ACC112 (cell line): ENCODE results near the gene PHKB.
"Not testable (repeated sequence)": the region's sequence is repeated elsewhere in the genome, so short reads cannot be mapped to it uniquely, and the experiment has no call there.

ENCODE experiments used
- H2AFZ ChIP-seq: fragments of 200-600 bp; sonication (generic); one replicate; pipeline ENCODE4 v1.6.0; 2017; ENCODE audit warnings: antibody characterized with exemption, low read length; ENCODE audit not compliant: unreplicated experiment
- H3K27ac ChIP-seq: fragments of 200-600 bp; sonication (generic); 2 replicates; pipeline ENCODE4 v1.5.1; 2014; ENCODE audit warnings: low read depth, mild to moderate bottlenecking, antibody characterized with exemption, low read length, moderate library complexity
- H3K27me3 ChIP-seq: fragments of 200-600 bp; sonication (generic); 2 replicates; pipeline ENCODE4 v1.6.1; 2014; ENCODE audit warnings: mild to moderate bottlenecking, antibody characterized with exemption, low read length, moderate library complexity, mixed read lengths; ENCODE audit not compliant: insufficient read depth
- H3K36me3 ChIP-seq: fragments of 200-600 bp; sonication (generic); 2 replicates; pipeline ENCODE4 v1.6.1; 2016; ENCODE audit warnings: mild to moderate bottlenecking, antibody characterized with exemption, low read length, moderate library complexity, mixed read lengths; ENCODE audit not compliant: insufficient read depth
- H3K4me1 ChIP-seq: fragments of 200-600 bp; sonication (generic); one replicate; pipeline ENCODE4 v1.6.1; 2016; ENCODE audit warnings: low read length, mixed read lengths; ENCODE audit not compliant: insufficient read depth, unreplicated experiment, control insufficient read depth
- H3K4me3 ChIP-seq: fragments of 200-600 bp; sonication (generic); 2 replicates; pipeline ENCODE4 v1.5.1; 2014; ENCODE audit warnings: mild to moderate bottlenecking, low read depth, low read length
- H3K79me2 ChIP-seq: fragments of 200-600 bp; sonication (generic); one replicate; pipeline ENCODE4 v1.6.0; 2016; ENCODE audit warnings: low read length; ENCODE audit not compliant: control insufficient read depth, unreplicated experiment, insufficient read depth

The PHKB gene

DNA sequence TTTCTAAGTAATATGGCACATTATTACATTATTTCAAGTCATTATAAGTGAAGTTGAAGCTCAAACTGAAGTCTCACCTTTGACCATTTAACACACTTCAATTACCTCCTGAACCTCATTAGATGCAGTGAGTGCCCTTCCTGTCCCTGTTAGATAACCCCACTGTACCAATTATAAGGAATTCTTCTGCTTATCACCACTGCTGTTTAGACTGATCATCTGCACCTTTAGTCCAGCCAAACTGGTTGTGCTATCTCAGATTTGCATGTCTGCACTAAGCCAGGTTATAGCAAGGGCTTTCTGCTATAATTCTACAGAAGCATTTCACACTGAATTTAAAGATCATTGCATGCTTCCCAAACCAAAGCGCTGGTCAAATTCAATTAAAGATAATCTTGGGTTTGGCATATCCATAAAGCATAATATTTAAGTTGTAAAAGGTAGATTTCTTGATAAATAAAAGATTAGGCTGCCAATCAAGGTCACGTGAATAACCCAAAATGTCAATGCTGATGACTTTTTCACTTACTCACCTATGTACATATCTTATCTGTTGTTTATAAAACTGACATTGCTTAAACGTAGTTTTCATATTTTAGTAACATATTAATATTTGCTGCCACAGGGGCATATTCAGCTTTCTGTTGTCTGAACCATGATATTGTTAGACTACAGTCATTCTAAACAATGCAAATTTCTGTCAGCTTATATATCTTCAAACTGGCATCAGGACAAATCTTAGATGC lies 12.1 kb upstream of the PHKB start:
- Histone ChIP-seq H3K27ac (no peak overlapping the region), H3K27me3 (no peaks in the 10 kb centered on the region), H3K79me2 (peaks cover 2% of the 10 kb centered on the region), H3K4me3 (no peak overlapping the region), H3K36me3 (peaks cover 9% of the 10 kb centered on the region; the same call in 1 of the 2 replicates), H3K4me1 (no peaks in the 10 kb centered on the region), H2AFZ (no peak overlapping the region)

DNA sequence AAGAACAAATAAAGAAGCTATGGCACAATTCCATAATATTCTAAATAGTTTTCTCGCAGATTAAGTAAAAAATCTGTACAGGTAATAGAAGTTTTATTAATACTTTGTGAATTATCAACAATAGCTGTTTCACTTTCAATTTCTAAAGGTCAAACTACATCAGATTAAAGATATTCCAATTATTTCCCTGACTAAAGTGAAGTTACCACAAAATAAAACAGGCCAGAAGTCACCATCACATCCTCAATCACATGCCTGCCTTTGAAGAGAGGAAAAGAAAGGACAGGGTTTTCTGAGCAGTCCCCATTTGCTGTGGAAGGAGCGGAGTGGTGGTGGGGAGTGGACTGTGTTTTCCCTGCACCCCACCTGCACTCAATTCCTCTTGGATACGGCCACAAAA lies 11.3 kb upstream of the PHKB start:
- H3K4me3 ChIP-seq: no peak overlapping the region
- H2AFZ ChIP-seq: no peak overlapping the region
- H3K27ac ChIP-seq: no peak overlapping the region
- H3K4me1 ChIP-seq: no peaks in the 10 kb centered on the region
- peaks cover 9% of the 10 kb centered on the region; the same call in 1 of the 2 replicates for H3K36me3 ChIP-seq
- H3K79me2 ChIP-seq: peaks cover 2% of the 10 kb centered on the region
- H3K27me3 ChIP-seq: no peaks in the 10 kb centered on the region

DNA sequence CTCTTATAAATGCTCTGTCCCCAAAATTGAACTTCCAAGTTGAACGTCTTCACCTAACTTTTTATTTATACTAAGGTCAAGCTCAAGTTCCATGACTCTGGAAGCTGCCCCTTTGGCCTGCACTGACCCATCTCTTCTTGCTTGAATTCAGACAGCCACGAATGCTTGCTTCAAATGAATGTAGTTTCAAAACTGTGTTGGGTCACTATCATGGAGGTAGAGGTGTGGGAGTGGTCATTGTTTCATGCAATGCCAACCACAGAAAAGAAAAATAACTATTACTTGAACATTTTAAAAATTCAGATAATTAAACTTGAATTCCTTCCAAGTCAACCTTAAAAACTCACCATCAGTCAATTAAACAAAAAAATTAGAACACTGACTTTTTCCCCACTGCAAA lies 2.8 kb upstream of the PHKB start:
- Histone ChIP-seq H3K79me2 (peaks cover 29% of the 10 kb centered on the region), H2AFZ (no peak overlapping the region), H3K36me3 (peaks cover 8% of the 10 kb centered on the region; the same call in 1 of the 2 replicates)

GRCh38 chr16:47459603-47460002 lies 1.5 kb upstream of the PHKB start:
- H3K36me3 ChIP-seq: 0 out of 2 replicates have a peak, but pooled peaks cover 4% of the 10 kb centered on the region
- no peak overlapping the region for H2AFZ ChIP-seq
- no peak overlapping the region for H3K27ac ChIP-seq
- peaks cover 27% of the 10 kb centered on the region for H3K4me1 ChIP-seq
- peaks cover 39% of the 10 kb centered on the region for H3K79me2 ChIP-seq
- H3K27me3 ChIP-seq: no peaks in the 10 kb centered on the region
- H3K4me3 ChIP-seq: peak overlapping the region; percentile 93

More for the DNA sequence above, 2.8 kb upstream of the PHKB start:
- no peak overlapping the region for H3K4me3 ChIP-seq
- H3K27me3 ChIP-seq: no peaks in the 10 kb centered on the region
- H3K27ac ChIP-seq: no peak overlapping the region
- peaks cover 16% of the 10 kb centered on the region for H3K4me1 ChIP-seq

DNA sequence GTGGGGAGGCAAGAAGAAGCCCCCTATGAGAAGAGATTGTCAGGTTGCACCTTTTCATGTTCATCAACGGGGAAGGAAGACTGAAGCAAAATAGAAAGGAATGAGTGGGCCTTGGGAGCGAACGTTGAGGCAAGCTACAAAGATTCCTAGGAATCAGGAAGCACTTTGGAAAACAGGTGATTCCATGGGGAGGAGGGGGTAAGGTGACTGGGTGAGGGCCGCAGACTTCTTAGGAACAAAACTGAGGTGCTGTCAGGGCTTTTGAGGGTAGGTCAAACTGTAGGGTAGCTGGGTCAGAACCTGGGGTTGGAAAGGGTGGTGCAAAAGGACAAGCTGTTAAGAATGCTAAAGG lies 796 bp upstream of the PHKB start:
- Histone ChIP-seq H3K4me3 (peak overlapping the region; percentile 93), H3K27ac (peak overlapping the region; percentile 96; the same call in 1 of the 2 replicates), H2AFZ (peak overlapping the region; percentile 95), H3K36me3 (0 out of 2 replicates have a peak, but pooled peaks cover 4% of the 10 kb centered on the region), H3K4me1 (peaks cover 35% of the 10 kb centered on the region), H3K27me3 (no peaks in the 10 kb centered on the region), H3K79me2 (peaks cover 43% of the 10 kb centered on the region)

DNA sequence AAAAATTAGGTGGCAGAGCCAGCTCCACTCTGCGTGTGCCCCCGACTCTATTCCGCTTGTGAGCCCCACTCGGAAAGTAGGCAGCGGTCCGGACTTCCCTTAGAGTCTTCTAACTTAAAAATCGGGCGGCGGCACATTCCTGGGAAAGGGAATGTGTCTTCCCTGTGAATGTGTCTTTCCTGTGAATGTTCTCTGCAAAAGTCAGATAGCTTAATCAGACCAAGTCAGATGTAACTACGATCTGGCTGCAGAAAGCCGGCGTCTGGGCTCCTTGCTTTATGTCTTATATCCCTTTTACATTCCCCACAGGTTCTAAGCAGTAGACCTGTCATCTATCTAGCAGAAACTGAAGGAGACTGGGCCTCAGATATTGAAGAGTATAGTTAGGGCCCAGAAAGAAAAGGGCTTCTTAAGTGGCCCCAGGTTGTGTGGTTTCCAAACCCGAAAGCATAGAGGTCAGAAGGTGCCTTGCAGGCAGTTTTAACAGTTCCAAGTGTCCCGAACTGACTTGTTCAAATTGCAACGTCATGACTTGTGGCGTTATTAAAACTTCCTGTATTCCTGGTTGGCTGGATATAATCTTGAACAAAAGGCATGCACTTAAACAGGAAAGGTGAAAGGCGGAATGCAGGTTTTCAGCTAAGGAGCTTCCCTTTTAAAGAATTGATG lies 601 bp downstream of the PHKB start:
- Histone ChIP-seq H3K27ac (peak overlapping the region; percentile 96), H3K27me3 (no peaks in the 10 kb centered on the region), H3K36me3 (0 out of 2 replicates have a peak, but pooled peaks cover 4% of the 10 kb centered on the region), H3K4me3 (peak overlapping the region; percentile 93), H2AFZ (peak overlapping the region; percentile 95), H3K4me1 (peaks cover 38% of the 10 kb centered on the region), H3K79me2 (peaks cover 54% of the 10 kb centered on the region)

DNA sequence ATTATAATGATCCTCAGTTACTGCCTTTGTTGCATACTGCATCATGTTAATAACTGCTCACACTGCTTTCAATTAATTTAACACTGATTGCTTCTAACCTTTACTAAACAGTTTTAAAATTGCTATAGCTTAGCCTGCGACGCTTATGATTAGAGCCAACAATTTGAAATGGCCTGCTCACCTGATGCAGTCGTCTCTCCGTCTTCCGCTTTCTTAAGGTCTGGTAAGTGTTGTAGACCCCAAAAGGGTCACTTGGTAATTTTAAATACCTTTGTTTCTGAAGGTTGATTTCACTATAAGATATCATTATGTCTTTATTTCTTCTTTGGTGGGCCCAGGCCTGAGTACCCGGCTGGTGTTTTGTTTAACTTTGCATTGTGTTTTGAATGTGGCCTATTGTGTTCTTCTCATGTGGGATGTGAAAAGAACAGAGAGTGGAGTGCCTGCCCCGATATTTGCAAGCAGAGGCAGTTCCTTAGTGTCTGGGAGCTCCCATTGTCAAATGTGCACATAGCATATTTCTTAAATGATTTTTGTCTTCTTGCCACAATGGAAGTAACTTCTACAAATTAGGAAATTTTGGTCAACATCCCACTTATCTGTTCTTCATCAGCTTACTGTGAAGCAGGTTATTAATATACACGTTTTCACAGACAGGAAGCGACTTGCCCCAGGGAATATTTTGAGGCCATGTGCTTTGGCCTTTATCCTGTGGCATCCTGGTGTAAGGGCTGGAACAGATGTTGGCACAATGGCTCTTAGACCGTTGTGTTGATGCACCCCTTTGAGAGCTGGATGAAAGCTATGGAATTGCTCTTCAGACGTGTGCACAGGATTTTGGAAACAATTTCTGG lies 2.9 kb downstream of the PHKB start:
- no peak overlapping the region for H3K4me3 ChIP-seq
- H3K36me3 ChIP-seq: no peaks in the 10 kb centered on the region
- H2AFZ ChIP-seq: no peak overlapping the region
- peaks cover 38% of the 10 kb centered on the region for H3K4me1 ChIP-seq
- H3K27ac ChIP-seq: no peak overlapping the region
- H3K79me2 ChIP-seq: peaks cover 62% of the 10 kb centered on the region
- H3K27me3 ChIP-seq: no peaks in the 10 kb centered on the region

GRCh38 chr16:47465919-47466630 lies 4.9 kb downstream of the PHKB start:
- H3K4me1 ChIP-seq: peaks cover 29% of the 10 kb centered on the region
- H3K27ac ChIP-seq: no peak overlapping the region
- H3K4me3 ChIP-seq: no peak overlapping the region
- no peak overlapping the region for H2AFZ ChIP-seq
- no peaks in the 10 kb centered on the region for H3K27me3 ChIP-seq
- H3K36me3 ChIP-seq: no peaks in the 10 kb centered on the region
- H3K79me2 ChIP-seq: peaks cover 45% of the 10 kb centered on the region

- Histone ChIP-seq H3K4me1 (peaks cover 29% of the 10 kb centered on the region), H3K79me2 (peaks cover 41% of the 10 kb centered on the region)
Measured at GRCh38 chr16:47467501-47467900, 6.4 kb downstream of the PHKB start.

DNA sequence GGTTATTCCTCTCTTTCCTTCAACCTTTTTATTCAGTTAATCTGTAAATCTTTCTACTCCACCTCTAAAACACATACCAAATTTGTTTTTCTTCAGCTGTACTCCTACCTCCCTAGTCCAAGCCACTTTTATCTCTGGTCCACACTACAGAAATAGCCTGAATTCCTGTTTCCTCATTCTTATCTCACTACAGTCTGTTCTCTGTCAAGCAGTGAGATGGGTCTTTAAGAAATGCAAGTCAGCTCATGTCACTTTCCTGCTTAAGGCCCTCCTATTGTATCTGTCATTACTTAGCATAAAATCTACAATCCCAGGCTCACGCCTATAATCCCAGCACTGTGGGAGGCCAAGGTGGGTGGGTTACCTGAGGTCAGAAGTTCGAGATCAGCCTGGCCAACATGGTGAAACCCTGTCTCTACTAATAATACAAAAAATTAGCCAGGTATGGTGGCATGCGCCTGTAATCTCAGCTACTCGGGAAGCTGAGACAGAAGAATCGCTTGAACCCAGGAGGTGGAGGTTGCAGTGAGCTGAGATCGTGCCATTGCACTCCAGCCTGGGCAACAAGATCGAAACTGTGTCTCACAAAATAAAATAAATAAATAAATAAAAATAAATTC lies 7.0 kb downstream of the PHKB start:
- Histone ChIP-seq H3K79me2 (peaks cover 35% of the 10 kb centered on the region), H3K4me1 (peaks cover 24% of the 10 kb centered on the region)
- H3K27ac ChIP-seq, H3K4me3 ChIP-seq, H2AFZ ChIP-seq, H3K36me3 ChIP-seq, H3K27me3 ChIP-seq: not testable (repeated sequence)

More at GRCh38 chr16:47467501-47467900, 6.4 kb downstream of the PHKB start:
- Histone ChIP-seq H3K36me3 (no peaks in the 10 kb centered on the region), H3K4me3 (no peak overlapping the region), H3K27ac (no peak overlapping the region), H2AFZ (no peak overlapping the region), H3K27me3 (no peaks in the 10 kb centered on the region)
